HL-60 (cell line): ENCODE data around the gene VWA2.

Experiments
- DNase-seq, 2 experiments: peaks; one replicate each; pipeline ENCODE4 v3.0.0-alpha.2; 2010 to 2020; ENCODE audit warnings: low read depth in 1 of 2, low spot score in 1 of 2
- H3K27ac ChIP-seq: fragments of 250-450 bp; sonication (Bioruptor Pico); replicated peaks from 2 replicates; pipeline ENCODE4 v1.5.1; 2020; ENCODE audit warnings: mild to moderate bottlenecking, moderate library complexity
- H3K27me3 ChIP-seq: fragments of 250-450 bp; sonication (Bioruptor Pico); 2 replicates; pipeline ENCODE4 v1.5.1; 2021; ENCODE audit warnings: mild to moderate bottlenecking, moderate library complexity; ENCODE audit not compliant: insufficient read depth, poor library complexity, severe bottlenecking
- H3K4me3 ChIP-seq: replicated peaks from 2 replicates; pipeline ENCODE4 v1.5.1; 2011; ENCODE audit warnings: mild to moderate bottlenecking, control low read depth, low read length; ENCODE audit not compliant: insufficient read depth
- CTCF ChIP-seq: IDR thresholded peaks from one replicate; pipeline ENCODE4 v1.5.1; 2011; ENCODE audit warnings: low read length, control low read depth, inconsistent platforms; ENCODE audit not compliant: insufficient read depth
- GABPA ChIP-seq: IDR thresholded peaks from 2 replicates; pipeline ENCODE4 v1.6.1; 2012; ENCODE audit warnings: low read depth
- POLR2AphosphoS5 ChIP-seq: IDR thresholded peaks from 2 replicates; pipeline ENCODE4 v1.6.1; 2012; ENCODE audit warnings: low read depth
- REST ChIP-seq: IDR thresholded peaks from 2 replicates; pipeline ENCODE4 v1.6.1; 2012; ENCODE audit warnings: low read depth; ENCODE audit not compliant: insufficient replicate concordance
- SPI1 ChIP-seq: IDR thresholded peaks from 2 replicates; pipeline ENCODE4 v1.6.1; 2012; ENCODE audit warnings: low read depth, mild to moderate bottlenecking, borderline replicate concordance

Gene VWA2

GRCh38 chr10:114313139-114313538 is 74.1 kb downstream of the VWA2 start:
- no peak for DNase-seq

GRCh38 chr10:114313866-114314265 is 74.8 kb downstream of the VWA2 start:
- no peak for DNase-seq
- Histone ChIP-seq H3K4me3 (no peak overlapping the region), H3K27me3 (no peaks in the 10 kb centered on the region), H3K27ac (no peak overlapping the region)
- no peak for TF ChIP-seq CTCF
- no peak for TF ChIP-seq SPI1
- no peak for TF ChIP-seq REST
- TF ChIP-seq POLR2AphosphoS5: no peak
- no peak for TF ChIP-seq GABPA

More at GRCh38 chr10:114313139-114313538, 74.1 kb downstream of the VWA2 start:
- Histone ChIP-seq H3K27ac (no peak overlapping the region), H3K4me3 (no peak overlapping the region), H3K27me3 (no peaks in the 10 kb centered on the region)
- TF ChIP-seq SPI1 (no peak), GABPA (no peak), REST (no peak), POLR2AphosphoS5 (no peak), CTCF (no peak)

- no peak for DNase-seq
- Histone ChIP-seq H3K27me3 (no peaks in the 10 kb centered on the region), H3K27ac (no peak overlapping the region), H3K4me3 (no peak overlapping the region)
- TF ChIP-seq SPI1 (no peak), GABPA (no peak), POLR2AphosphoS5 (no peak), CTCF (no peak), REST (no peak)
Measured at GRCh38 chr10:114315566-114316420, 76.7 kb downstream of the VWA2 start.
